Omental fat pad (tissue), 4 donors: ENCODE measurements around the gene PSME2. TPM values are rescaled to one million over a fixed set of nuclear protein-coding genes. Genes with fewer than 3 reads are reported as not detected.

Experiments used
- ATAC-seq: fragments of 150-250 bp; one replicate; pipeline ENCODE4 v1.9.1; 2016; ENCODE audit warnings: mild to moderate bottlenecking, moderate library complexity; ENCODE audit not compliant: low FRiP score
- DNase-seq: peaks from one replicate; pipeline ENCODE4 v3.0.0-alpha.2; 2019; ENCODE audit warnings: low spot score
- total RNA-seq, 4 donors: library from RNA; depleted of rRNA; stranded (reverse); fragments of >200 nt; gene quantifications; one replicate each; pipeline ENCODE4 v1.1.0, GENCODE V29; 2016
- TF ChIP-seq, protein P1 (sequence below), 3 donors: fragments of 450-650 bp; IDR thresholded peaks; one replicate each; pipeline ENCODE4 v1.5.1; 2016 to 2017; ENCODE audit warnings: antibody characterized with exemption in 3 of 3, mild to moderate bottlenecking in 3 of 3, moderate library complexity in 2 of 3

Gene PSME2
- total RNA-seq, 4 donors from 2014 or later = 32.8 to 86.4 (median 70.3) TPM

DNA sequence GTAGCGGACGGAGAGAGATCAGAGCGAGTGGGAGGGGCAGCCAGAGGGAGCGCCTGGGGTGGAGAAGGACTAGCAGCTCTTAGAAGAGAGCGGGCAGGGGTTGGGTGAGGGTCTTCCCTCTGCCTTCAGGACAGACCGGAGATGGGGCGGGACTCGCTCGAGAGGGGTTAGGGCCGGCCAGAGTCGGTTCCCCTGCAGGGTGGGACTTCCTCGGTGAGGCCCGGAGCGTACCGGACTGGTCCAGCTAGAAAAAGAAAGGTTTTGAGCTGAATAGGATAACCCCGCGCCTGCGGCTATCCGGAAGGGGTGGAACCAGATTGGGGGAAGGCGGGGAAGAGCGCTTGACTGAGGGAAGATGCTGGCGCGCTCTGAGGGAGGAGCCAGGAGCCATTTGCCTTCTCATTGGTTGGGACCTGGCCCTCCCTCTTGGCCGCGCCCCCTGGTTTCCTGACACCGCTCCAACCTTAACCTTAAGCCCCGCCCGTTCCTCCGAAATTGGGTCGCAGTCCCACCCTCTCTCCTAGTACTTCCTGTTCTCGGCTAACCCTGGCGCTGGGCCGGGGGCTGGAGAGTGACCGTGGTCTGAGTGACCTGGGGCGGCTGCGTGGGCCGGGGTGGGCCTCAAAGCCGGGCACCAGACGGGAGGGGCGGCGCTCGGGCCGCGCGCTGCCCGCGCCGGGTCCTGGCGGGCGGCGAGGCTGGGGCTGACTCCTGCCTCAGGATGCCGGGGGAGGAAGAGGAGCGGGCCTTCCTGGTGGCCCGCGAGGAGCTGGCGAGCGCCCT, 759 bp upstream of the PSME2 start, which contains the start of gene RNF31:
RNF31 (plus strand) TSS at position 521 of the 783 bp plus-strand sequence; CDS start at position 722, 201 bp downstream.
- DNase-seq (peak; percentile 90), ATAC-seq (peak; percentile 95)
- TF ChIP-seq, protein P1, sequence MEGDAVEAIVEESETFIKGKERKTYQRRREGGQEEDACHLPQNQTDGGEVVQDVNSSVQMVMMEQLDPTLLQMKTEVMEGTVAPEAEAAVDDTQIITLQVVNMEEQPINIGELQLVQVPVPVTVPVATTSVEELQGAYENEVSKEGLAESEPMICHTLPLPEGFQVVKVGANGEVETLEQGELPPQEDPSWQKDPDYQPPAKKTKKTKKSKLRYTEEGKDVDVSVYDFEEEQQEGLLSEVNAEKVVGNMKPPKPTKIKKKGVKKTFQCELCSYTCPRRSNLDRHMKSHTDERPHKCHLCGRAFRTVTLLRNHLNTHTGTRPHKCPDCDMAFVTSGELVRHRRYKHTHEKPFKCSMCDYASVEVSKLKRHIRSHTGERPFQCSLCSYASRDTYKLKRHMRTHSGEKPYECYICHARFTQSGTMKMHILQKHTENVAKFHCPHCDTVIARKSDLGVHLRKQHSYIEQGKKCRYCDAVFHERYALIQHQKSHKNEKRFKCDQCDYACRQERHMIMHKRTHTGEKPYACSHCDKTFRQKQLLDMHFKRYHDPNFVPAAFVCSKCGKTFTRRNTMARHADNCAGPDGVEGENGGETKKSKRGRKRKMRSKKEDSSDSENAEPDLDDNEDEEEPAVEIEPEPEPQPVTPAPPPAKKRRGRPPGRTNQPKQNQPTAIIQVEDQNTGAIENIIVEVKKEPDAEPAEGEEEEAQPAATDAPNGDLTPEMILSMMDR (IDR thresholded peaks at IDR 0.05) = no peak

DNA sequence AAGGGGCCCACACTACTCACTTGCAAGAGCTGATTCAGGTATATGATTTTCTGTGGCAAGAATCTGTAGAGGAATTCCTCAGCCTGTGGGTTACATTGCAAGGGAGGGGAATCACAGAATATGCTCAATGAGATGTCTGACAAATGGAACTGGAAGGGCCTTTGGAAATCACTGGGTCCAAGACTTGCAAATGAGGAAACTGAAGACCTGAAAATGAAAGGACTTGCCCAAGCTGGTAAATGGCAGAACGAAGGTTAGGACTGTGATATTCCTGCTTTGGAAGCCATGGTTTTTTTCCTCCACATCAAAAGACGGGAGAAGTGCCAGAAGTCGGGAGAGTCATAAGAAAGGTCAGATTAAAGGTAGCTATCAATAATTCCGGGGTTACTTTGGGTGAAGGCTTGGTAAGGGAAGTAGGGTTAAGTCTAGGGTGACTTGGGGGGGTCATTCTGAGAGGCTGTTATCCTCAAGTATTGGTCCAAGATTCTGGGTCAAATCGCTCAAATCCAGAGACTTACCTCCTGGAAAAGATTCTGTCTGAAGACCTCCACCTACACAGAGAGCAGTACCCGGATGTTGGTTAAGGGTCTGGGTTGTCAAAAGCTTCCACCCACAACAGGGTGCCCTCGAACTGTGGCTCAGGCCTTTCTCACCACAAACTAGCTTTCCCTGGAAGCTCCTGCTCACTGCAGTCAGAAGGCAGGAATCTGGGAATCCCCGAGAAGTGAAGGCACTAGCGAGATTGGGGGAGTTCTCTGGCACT, 539 bp downstream of the PSME2 start:
- TF ChIP-seq, protein P1 (IDR thresholded peaks at IDR 0.05) = no peak
- DNase-seq (no peak), ATAC-seq (peak; percentile 10)

DNA sequence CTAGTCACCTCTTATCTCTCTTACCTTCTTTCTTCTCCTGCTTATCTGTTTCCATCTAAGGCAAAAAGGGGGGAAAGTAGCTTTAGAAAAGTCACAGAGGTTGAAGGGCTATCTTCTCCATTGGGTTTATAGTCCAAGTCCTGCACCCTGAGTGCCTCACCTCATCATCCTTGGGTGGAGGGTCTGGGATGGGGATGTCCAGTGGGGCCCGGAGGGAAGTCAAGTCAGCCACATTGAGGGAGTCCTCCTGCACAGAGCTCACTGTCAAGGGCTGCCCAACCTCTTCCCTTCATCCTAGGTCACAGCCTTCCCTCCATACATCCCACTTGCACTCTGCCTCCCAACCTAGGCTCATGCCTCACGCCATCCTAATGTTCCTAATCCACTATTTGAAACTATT, 1.2 kb downstream of the PSME2 start:
- ATAC-seq = no peak
- TF ChIP-seq, protein P1 (IDR thresholded peaks at IDR 0.05) = no peak

DNA sequence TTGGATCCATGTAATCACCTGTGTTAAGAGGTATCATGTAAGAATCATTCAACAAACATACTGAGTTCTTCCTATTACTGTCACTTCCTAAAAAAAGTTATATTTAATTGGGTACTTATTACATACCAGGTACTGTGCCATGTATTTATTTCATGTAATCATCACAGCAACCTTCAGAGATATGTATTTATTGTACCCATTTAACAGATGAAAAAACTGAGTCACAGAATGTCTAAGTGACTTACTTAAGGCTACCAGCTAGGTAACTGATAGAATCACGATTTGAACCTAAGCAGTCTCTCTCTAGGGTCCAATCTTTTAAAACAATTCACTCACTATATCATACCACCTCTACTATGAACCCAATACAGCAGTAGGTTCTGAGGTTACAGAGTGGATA, 2.0 kb downstream of the PSME2 start:
- TF ChIP-seq, protein P1 (IDR thresholded peaks at IDR 0.05) = no peak
- DNase-seq (no peak), ATAC-seq (no peak)

More for the DNA sequence above, 1.2 kb downstream of the PSME2 start:
- no peak for DNase-seq

DNA sequence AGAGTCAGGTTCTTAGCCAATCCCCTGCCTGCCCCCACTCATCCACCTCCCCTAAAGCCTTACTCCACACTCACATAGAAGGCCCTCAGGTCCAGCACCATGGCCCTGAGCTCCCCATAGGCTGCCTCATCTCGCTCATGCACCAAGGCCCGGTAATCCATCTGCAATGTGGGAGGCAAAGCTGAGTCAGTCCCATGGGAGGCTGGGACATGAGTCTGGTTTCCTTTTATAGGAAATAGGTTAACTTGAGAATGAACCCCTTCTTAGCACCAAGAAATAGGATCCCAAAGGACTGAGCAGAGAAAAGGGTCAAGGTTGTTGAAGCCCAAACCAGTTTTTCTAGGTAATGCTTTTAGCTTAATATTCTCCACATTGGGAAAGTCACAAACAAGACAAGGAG, 2.9 kb downstream of the PSME2 start:
- ATAC-seq (no peak), DNase-seq (no peak)
- TF ChIP-seq, protein P1 (IDR thresholded peaks at IDR 0.05) = no peak

GRCh38 chr14:24141097-24141880, 5.1 kb downstream of the PSME2 start, which contains the start of gene EMC9:
TSS of gene EMC9 (minus strand) at chr14:24141591. CDS start at chr14:24141304, 287 bp downstream.
- ATAC-seq (peak; percentile 94), DNase-seq (peak; percentile 97)
- TF ChIP-seq, protein P1 (IDR thresholded peaks at IDR 0.05) = peak in 1 of 3 donors; percentile 42
